ENCODE measurements around the gene CD74. TPM values are rescaled to one million over a fixed set of nuclear protein-coding genes. Genes with fewer than 3 reads are reported as not detected.

The CD74 gene
- polyA plus RNA-seq, 2 of the 4 experiments (the other 2 are of a cell fraction) = not detected

DNA sequence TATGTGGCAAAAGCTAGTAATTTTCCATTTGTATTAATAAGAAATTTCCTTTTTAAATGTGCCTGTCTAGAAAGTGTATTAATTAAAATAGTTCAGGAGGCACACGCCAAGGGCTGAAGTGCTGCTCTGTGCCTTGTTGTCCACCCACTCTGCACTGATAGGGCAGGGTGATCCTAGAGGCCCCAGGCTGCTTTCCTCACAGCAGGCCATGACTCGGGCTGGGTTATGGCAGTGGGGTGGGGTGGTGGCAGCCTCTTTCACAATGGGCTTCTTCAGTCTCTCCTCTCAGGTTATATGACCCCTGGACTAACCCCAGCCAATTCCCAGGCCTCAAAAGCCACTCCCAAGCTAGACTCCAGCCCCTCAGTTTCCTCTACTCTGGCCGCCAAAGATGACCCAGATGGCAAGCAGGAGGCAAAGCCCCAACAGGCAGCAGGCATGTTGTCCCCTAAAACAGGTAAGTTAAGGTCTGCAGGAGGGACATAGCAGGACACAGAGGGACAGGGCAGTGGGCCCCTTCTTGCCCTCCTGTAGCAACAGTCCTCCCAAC lies 19.5 kb downstream of the CD74 start (continued):
- TF ChIP-seq KDM5A (IDR thresholded peaks at IDR 0.05) = no peak
- TF ChIP-seq ZFP36 (IDR thresholded peaks at IDR 0.05; ENCODE audit: borderline replicate concordance, partially characterized antibody) = no peak
- TF ChIP-seq ZNF302 (CRISPR knock-in tag; IDR thresholded peaks at IDR 0.05) = no peak
- TF ChIP-seq HOXA7 (CRISPR knock-in tag; IDR thresholded peaks at IDR 0.05) = no peak
- TF ChIP-seq RAD21 (conservative IDR thresholded peaks at IDR 0.05 in 1 of 2, IDR thresholded peaks at IDR 0.05 in 1 of 2) = no peak
- TF ChIP-seq TP53 (CRISPR knock-in tag; IDR thresholded peaks at IDR 0.05) = no peak

DNA sequence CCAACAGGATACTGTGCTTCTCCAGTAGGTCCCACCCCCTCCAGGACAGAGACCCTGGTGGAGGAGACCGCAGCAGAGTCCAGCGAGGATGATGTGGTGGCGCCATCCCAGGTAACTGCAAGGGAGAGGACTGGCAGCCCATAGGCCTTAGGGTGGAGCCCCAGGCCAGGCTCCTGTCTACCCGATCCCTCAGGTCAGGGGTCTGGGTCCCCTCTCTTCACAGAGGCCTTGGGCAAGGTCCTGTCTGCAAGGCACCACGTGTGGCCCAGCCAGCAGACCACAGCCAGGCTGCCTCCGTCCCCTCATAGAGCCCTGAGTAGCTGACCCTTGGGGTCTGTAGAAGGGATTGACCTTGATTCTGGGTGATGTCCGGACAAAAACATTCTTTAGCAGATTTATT lies 20.0 kb downstream of the CD74 start:
- ATAC-seq = no peak
- H3K27ac ChIP-seq = no peak overlapping the region
- no peak for FAIRE-seq
- H3K9me3 ChIP-seq = no peaks in the 10 kb centered on the region
- WGBS (ENCODE audit: missing lambda C conversion rate) = 86% methylated on average over 7 of the region's 7 CpGs
- ChIA-PET CTCF (interaction anchor here (0.5 to 1.0 kb wide), 2 partner anchors 28 to 43 kb away, joined by 3 read pairs; no protein-coding TSS in a partner anchor), POLR2A (no interaction called here)
- no peak for DNase-seq (ENCODE audit: low read depth in 1 of 2, low spot score in 1 of 2)
- no peak overlapping the region for H3K4me2 ChIP-seq
- no peaks in the 10 kb centered on the region for H3K4me1 ChIP-seq
- no peak for TF ChIP-seq POLR2A (IDR thresholded peaks at IDR 0.05; ENCODE audit: low read length)
- TF ChIP-seq, protein P1, sequence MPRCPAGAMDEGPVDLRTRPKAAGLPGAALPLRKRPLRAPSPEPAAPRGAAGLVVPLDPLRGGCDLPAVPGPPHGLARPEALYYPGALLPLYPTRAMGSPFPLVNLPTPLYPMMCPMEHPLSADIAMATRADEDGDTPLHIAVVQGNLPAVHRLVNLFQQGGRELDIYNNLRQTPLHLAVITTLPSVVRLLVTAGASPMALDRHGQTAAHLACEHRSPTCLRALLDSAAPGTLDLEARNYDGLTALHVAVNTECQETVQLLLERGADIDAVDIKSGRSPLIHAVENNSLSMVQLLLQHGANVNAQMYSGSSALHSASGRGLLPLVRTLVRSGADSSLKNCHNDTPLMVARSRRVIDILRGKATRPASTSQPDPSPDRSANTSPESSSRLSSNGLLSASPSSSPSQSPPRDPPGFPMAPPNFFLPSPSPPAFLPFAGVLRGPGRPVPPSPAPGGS (IDR thresholded peaks at IDR 0.05) = no peak
- H3K4me3 ChIP-seq = no peak overlapping the region

DNA sequence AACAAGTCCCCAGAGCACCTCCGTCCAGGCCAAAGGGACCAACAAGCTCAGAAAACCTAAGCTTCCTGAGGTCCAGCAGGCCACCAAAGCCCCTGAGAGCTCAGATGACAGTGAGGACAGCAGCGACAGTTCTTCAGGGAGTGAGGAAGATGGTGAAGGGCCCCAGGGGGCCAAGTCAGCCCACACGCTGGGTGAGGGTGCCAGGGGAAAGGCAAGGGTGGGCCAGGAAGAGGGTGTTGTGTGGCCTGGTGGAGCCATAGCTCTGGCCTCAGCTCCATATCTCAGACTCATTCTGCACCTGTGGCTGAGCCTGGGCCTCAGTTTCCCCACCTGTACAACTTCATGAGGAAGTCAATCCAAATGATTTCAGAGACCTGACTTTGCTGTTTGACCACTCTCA lies 20.7 kb downstream of the CD74 start:
- DNase-seq (ENCODE audit: low read depth in 1 of 2, low spot score in 1 of 2) = no peak
- H3K27ac ChIP-seq = no peak overlapping the region
- no peak overlapping the region for H3K4me3 ChIP-seq
- CTCF ChIA-PET = interaction anchor here (1.0 to 1.5 kb wide), 3 partner anchors 42 to 48 kb away, joined by 3 read pairs; no protein-coding TSS in a partner anchor
- POLR2A ChIA-PET = no interaction called here
- no peaks in the 10 kb centered on the region for H3K4me1 ChIP-seq
- TF ChIP-seq, protein P2, sequence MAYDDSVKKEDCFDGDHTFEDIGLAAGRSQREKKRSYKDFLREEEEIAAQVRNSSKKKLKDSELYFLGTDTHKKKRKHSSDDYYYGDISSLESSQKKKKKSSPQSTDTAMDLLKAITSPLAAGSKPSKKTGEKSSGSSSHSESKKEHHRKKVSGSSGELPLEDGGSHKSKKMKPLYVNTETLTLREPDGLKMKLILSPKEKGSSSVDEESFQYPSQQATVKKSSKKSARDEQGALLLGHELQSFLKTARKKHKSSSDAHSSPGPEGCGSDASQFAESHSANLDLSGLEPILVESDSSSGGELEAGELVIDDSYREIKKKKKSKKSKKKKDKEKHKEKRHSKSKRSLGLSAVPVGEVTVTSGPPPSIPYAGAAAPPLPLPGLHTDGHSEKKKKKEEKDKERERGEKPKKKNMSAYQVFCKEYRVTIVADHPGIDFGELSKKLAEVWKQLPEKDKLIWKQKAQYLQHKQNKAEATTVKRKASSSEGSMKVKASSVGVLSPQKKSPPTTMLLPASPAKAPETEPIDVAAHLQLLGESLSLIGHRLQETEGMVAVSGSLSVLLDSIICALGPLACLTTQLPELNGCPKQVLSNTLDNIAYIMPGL (CRISPR knock-in tag; IDR thresholded peaks at IDR 0.05; ENCODE audit: borderline replicate concordance) = no peak
- TF ChIP-seq, protein P3, sequence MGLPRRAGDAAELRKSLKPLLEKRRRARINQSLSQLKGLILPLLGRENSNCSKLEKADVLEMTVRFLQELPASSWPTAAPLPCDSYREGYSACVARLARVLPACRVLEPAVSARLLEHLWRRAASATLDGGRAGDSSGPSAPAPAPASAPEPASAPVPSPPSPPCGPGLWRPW (IDR thresholded peaks at IDR 0.05) = no peak
- TF ChIP-seq TFCP2L1 (CRISPR knock-in tag; IDR thresholded peaks at IDR 0.05) (no peak), BHLHE40 (IDR thresholded peaks at IDR 0.05; ENCODE audit: low read depth, low read length) (no peak), KDM1A (IDR thresholded peaks at IDR 0.05; ENCODE audit: low read depth) (no peak), RAD21 (conservative IDR thresholded peaks at IDR 0.05 in 1 of 2, IDR thresholded peaks at IDR 0.05 in 1 of 2) (no peak), GATA3 (IDR thresholded peaks at IDR 0.05; ENCODE audit: borderline replicate concordance) (no peak), TP53 (CRISPR knock-in tag; IDR thresholded peaks at IDR 0.05) (no peak), KDM5A (IDR thresholded peaks at IDR 0.05) (no peak), HOXB5 (CRISPR knock-in tag; IDR thresholded peaks at IDR 0.05) (no peak), CBX2 (IDR thresholded peaks at IDR 0.05; ENCODE audit: borderline replicate concordance, low read depth) (no peak), HEYL (CRISPR knock-in tag; IDR thresholded peaks at IDR 0.05) (no peak)
- TF ChIP-seq, protein P4, sequence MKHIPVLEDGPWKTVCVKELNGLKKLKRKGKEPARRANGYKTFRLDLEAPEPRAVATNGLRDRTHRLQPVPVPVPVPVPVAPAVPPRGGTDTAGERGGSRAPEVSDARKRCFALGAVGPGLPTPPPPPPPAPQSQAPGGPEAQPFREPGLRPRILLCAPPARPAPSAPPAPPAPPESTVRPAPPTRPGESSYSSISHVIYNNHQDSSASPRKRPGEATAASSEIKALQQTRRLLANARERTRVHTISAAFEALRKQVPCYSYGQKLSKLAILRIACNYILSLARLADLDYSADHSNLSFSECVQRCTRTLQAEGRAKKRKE (CRISPR knock-in tag; IDR thresholded peaks at IDR 0.05; ENCODE audit: low read depth) = no peak
- TF ChIP-seq, protein P5, sequence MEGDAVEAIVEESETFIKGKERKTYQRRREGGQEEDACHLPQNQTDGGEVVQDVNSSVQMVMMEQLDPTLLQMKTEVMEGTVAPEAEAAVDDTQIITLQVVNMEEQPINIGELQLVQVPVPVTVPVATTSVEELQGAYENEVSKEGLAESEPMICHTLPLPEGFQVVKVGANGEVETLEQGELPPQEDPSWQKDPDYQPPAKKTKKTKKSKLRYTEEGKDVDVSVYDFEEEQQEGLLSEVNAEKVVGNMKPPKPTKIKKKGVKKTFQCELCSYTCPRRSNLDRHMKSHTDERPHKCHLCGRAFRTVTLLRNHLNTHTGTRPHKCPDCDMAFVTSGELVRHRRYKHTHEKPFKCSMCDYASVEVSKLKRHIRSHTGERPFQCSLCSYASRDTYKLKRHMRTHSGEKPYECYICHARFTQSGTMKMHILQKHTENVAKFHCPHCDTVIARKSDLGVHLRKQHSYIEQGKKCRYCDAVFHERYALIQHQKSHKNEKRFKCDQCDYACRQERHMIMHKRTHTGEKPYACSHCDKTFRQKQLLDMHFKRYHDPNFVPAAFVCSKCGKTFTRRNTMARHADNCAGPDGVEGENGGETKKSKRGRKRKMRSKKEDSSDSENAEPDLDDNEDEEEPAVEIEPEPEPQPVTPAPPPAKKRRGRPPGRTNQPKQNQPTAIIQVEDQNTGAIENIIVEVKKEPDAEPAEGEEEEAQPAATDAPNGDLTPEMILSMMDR (IDR thresholded peaks at IDR 0.05) = no peak
- TF ChIP-seq, protein P1 (IDR thresholded peaks at IDR 0.05) = no peak
- H3K4me2 ChIP-seq = no peak overlapping the region
- H3K9me3 ChIP-seq = no peaks in the 10 kb centered on the region
- ATAC-seq = no peak
- 95% methylated on average over 3 of the region's 3 CpGs for WGBS (ENCODE audit: missing lambda C conversion rate)
- FAIRE-seq = no peak

Data from A549 (cell line).